ENCODE data around the gene TMEM221. TPM values are rescaled to one million over a fixed set of nuclear protein-coding genes. Genes with fewer than 3 reads are reported as not detected.

TMEM221 gene
- total and polyA plus RNA-seq, 2 donors (not counting 3 experiments of a cell fraction or from before 2014, with no cell fraction given), result 0.08 TPM; not detected in 1

GRCh38 chr19:17390665-17391370 is 57.6 kb downstream of the TMEM221 start:
- Histone ChIP-seq H3K9ac (replicated peaks; ENCODE audit: extremely low read depth, insufficient read depth, low read length) (no peak overlapping the region), H3K27me3 (ENCODE audit: control insufficient read depth in 2 of 2, insufficient read depth in 2 of 2, low read length in 2 of 2) (peaks cover 6% of the 10 kb centered on the region in 2 experiments), H3K79me2 (ENCODE audit: control insufficient read depth, insufficient read depth, low read length) (no peaks in the 10 kb centered on the region), H2AFZ (ENCODE audit: low read depth, low read length) (peak overlapping the region; percentile 86), H3K4me3 (replicated peaks in 1 of 3; ENCODE audit: insufficient read depth in 1 of 3, low read depth in 1 of 3, low read length in 3 of 3) (peak overlapping the region; percentile 21 to 53 (median 41)), H3K27ac (ENCODE audit: insufficient read depth, low read depth, low read length) (no peak overlapping the region), H3K4me1 (ENCODE audit: control insufficient read depth, extremely low read depth, insufficient read depth, low read length) (peaks cover 17% of the 10 kb centered on the region), H3K36me3 (ENCODE audit: control insufficient read depth in 2 of 2, extremely low read depth in 1 of 2, insufficient read depth in 2 of 2, low read length in 2 of 2) (no peaks in the 10 kb centered on the region), H3K9me3 (replicated peaks; ENCODE audit: control insufficient read depth, insufficient read depth, low read length) (no peaks in the 10 kb centered on the region), H4K20me1 (replicated peaks; ENCODE audit: control insufficient read depth, extremely low read depth, insufficient read depth, low read length) (no peaks in the 10 kb centered on the region), H3K9me1 (replicated peaks; ENCODE audit: control insufficient read depth, extremely low read depth, insufficient read depth, low read length) (no peaks in the 10 kb centered on the region), H3K4me2 (ENCODE audit: insufficient read depth, low read length) (peak overlapping the region; percentile 78)
- TF ChIP-seq CTCF (IDR thresholded peaks at IDR 0.05; ENCODE audit: extremely low read depth in 1 of 2, insufficient read depth in 1 of 2, low read depth in 1 of 2, low read length in 2 of 2), result peak; percentile 78 to 79
- TF ChIP-seq POLR2A (IDR thresholded peaks at IDR 0.05; ENCODE audit: low read depth, low read length), result peak; percentile 31
- no peak for TF ChIP-seq JUN (IDR thresholded peaks at IDR 0.05; ENCODE audit: borderline replicate concordance, insufficient read depth, insufficient read length, low read depth)
- intact Hi-C loops (cut with micrococcal nuclease), result loop anchor here (1.0 kb wide), 2 partner anchors 45 to 99 kb away; no protein-coding TSS in a partner anchor
- DNase-seq (ENCODE audit: low read depth, low spot score) (peak; percentile 95), FAIRE-seq (peak; percentile 92)
- ChIA-PET CTCF (interaction anchor here (0.7 to 8.6 kb wide), 18 partner anchors 10 to 162 kb away, joined by 3 to 180 read pairs (median 4); partner anchors contain the start of genes ABHD8, ANO8, BST2 and SLC27A1), POLR2A (interaction anchor here (1.4 kb wide), 1 partner anchor 29 kb away, joined by 3 read pairs; the partner anchor contains the start of gene MVB12A)
- no TSS peak for BruUV-seq (replicated peaks)
- dilution Hi-C loops (cut with MboI; ENCODE audit: extremely low pct_ligation_motif_present, low sequenced_read_pairs), result no loop called here

Measured in endothelial cell of umbilical vein (primary cell).